Mesenchymal stem cell (in vitro differentiated cells and primary cell): ENCODE data around the gene WWOX.
A peak's percentile ranks its signal among the peaks of the same experiment; 100 is the strongest.

Experiments
- DNase-seq: peaks from one replicate; pipeline ENCODE4 v3.0.0-alpha.2; 2013
- H2AFZ ChIP-seq: one replicate; pipeline ENCODE4 v1.6.1; 2013; ENCODE audit warnings: low read depth, mild to moderate bottlenecking, control low read depth, inconsistent platforms, low read length, moderate library complexity
- H2AK5ac ChIP-seq: 2 replicates; pipeline ENCODE4 v1.6.1; 2013; ENCODE audit warnings: low read length, moderate library complexity, mild to moderate bottlenecking, inconsistent platforms; ENCODE audit not compliant: severe bottlenecking
- H2BK120ac ChIP-seq: one replicate; pipeline ENCODE4 v1.6.1; 2013; ENCODE audit warnings: low read depth, mild to moderate bottlenecking, inconsistent platforms, low read length, moderate library complexity
- H2BK12ac ChIP-seq, 2 experiments: one replicate each; pipeline ENCODE4 v1.6.1; 2013; ENCODE audit warnings: inconsistent platforms in 2 of 2, low read length in 2 of 2, mild to moderate bottlenecking in 2 of 2, moderate library complexity in 2 of 2, control low read depth in 1 of 2
- H2BK15ac ChIP-seq: one replicate; pipeline ENCODE4 v1.6.1; 2013; ENCODE audit warnings: mild to moderate bottlenecking, low read depth, inconsistent platforms; ENCODE audit not compliant: poor library complexity, severe bottlenecking
- H2BK5ac ChIP-seq: 2 replicates; pipeline ENCODE4 v1.6.1; 2013; ENCODE audit warnings: low read depth, mild to moderate bottlenecking, low read length, control low read depth, inconsistent platforms; ENCODE audit not compliant: poor library complexity, severe bottlenecking
- H3K14ac ChIP-seq, 2 experiments: one replicate each; pipeline ENCODE4 v1.6.1; 2013; ENCODE audit warnings: inconsistent platforms in 2 of 2, low read length in 2 of 2, control low read depth in 1 of 2, mild to moderate bottlenecking in 1 of 2, moderate library complexity in 1 of 2
- H3K18ac ChIP-seq, 2 experiments: one replicate each; pipeline ENCODE4 v1.6.1; 2013; ENCODE audit warnings: inconsistent platforms in 2 of 2, low read length in 2 of 2, control low read depth in 1 of 2, low read depth in 1 of 2, mild to moderate bottlenecking in 1 of 2
- H3K23ac ChIP-seq, 2 experiments: one replicate each; pipeline ENCODE4 v1.6.1; 2013; ENCODE audit warnings: inconsistent platforms in 2 of 2, low read length in 2 of 2, mild to moderate bottlenecking in 2 of 2, moderate library complexity in 2 of 2, control low read depth in 1 of 2
- H3K27ac ChIP-seq: 2 replicates; pipeline ENCODE4 v1.5.1; 2013; ENCODE audit warnings: mild to moderate bottlenecking, moderate library complexity, low read length, control low read depth, inconsistent platforms; ENCODE audit not compliant: poor library complexity, severe bottlenecking
- H3K27me3 ChIP-seq, 2 experiments: 2 replicates each; pipeline versions ENCODE4 v1.6.1 to v1.7.0; 2013; ENCODE audit warnings: low read length in 2 of 2, mild to moderate bottlenecking in 2 of 2, moderate library complexity in 2 of 2, control low read depth in 1 of 2, inconsistent platforms in 1 of 2; ENCODE audit not compliant: control insufficient read depth in 1 of 2, insufficient read depth in 1 of 2
- H3K36me3 ChIP-seq, 2 experiments: 2 replicates each; pipeline versions ENCODE4 v1.6.1 to v1.7.0; 2013; ENCODE audit warnings: low read length in 2 of 2, control low read depth in 1 of 2, inconsistent platforms in 1 of 2, low read depth in 1 of 2, mild to moderate bottlenecking in 1 of 2; ENCODE audit not compliant: insufficient read depth in 2 of 2, control insufficient read depth in 1 of 2
- H3K4ac ChIP-seq, 2 experiments: one replicate each; pipeline ENCODE4 v1.6.1; 2013; ENCODE audit warnings: inconsistent platforms in 2 of 2, low read length in 2 of 2, mild to moderate bottlenecking in 2 of 2, moderate library complexity in 2 of 2, control low read depth in 1 of 2, low read depth in 1 of 2
- H3K4me1 ChIP-seq: 2 replicates; pipeline ENCODE4 v1.6.1; 2013; ENCODE audit warnings: low read depth, low read length, control low read depth; ENCODE audit not compliant: control insufficient read depth, insufficient read depth
- H3K4me2 ChIP-seq: 2 replicates; pipeline ENCODE4 v1.6.1; 2013; ENCODE audit warnings: low read length, mild to moderate bottlenecking, inconsistent platforms; ENCODE audit not compliant: poor library complexity, severe bottlenecking
- H3K4me3 ChIP-seq, 2 experiments: 2 replicates each; pipeline versions ENCODE4 v1.5.1 to v1.7.0; 2013; ENCODE audit warnings: low read length in 2 of 2, mild to moderate bottlenecking in 2 of 2, control low read depth in 1 of 2, low read depth in 1 of 2; ENCODE audit not compliant: insufficient read depth in 1 of 2
- H3K79me1 ChIP-seq: replicated peaks from 2 replicates; pipeline ENCODE4 v1.6.1; 2013; ENCODE audit warnings: mild to moderate bottlenecking, control low read depth, low read length, inconsistent platforms; ENCODE audit not compliant: poor library complexity, severe bottlenecking
- H3K9ac ChIP-seq: 2 replicates; pipeline ENCODE4 v1.7.0; 2013; ENCODE audit warnings: mild to moderate bottlenecking, low read length, moderate library complexity
- H3K9me3 ChIP-seq: 2 replicates; pipeline ENCODE4 v1.7.0; 2013; ENCODE audit warnings: mild to moderate bottlenecking, low read length; ENCODE audit not compliant: control insufficient read depth
- H4K8ac ChIP-seq: one replicate; pipeline ENCODE4 v1.6.1; 2013; ENCODE audit warnings: inconsistent platforms, mild to moderate bottlenecking, low read length, moderate library complexity
- H4K91ac ChIP-seq: one replicate; pipeline ENCODE4 v1.6.1; 2013; ENCODE audit warnings: mild to moderate bottlenecking, low read length, inconsistent platforms
- WGBS: methylation state at CpG from one replicate; pipeline ENCODE4 v1.1.7; 2013; ENCODE audit warnings: mixed read lengths; 5-methylcytosine and 5-hydroxymethylcytosine counted together

WWOX gene

DNA sequence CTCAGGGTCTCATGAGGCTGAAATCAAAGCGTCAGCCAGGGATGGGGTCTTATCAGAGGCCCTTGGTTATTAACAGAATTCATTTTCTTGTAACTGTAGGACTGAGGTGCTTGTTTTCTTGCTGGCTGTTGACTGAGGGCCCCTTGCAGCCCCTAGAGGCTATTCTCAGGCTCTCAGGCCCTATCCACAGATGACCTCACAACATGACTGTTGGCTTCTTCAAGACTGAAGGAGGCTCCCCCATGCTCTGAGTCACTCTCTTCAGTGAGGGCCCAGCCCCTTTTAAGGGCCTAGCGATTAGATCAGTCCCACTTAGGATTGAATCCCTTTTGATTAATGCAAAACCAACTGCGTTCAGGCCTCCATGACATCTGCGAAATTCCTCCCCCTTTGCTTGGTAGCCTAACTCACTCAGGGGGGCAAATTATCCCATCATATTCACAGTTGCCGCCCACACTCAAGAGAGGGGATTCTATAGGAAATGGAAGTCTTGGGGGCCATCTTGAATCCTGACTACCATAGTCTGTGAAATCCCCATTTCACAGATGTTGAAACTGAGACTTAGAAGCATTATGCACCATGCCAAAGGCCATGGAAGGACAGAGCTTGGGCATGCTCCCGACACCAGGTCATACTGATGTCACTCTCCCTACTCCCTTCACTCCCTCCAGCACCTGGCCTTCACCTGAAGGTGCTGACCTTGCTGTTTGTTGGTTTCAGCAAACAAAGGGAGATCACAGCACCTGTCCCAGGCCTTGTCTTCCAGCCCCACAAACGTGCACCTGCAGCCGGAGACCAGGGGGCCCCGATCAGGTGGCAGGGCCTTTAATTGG lies 908.8 kb downstream of the WWOX start:
- H2AK5ac ChIP-seq, result no peak overlapping the region
- no peak overlapping the region for H4K8ac ChIP-seq
- no peaks in the 10 kb centered on the region for H3K79me1 ChIP-seq
- peak; percentile 46 for DNase-seq
- 86% methylated on average over 9 of the region's 9 CpGs for WGBS
- H3K9ac ChIP-seq, result no peak overlapping the region
- no peak overlapping the region for H3K14ac ChIP-seq
- H3K18ac ChIP-seq, result no peak overlapping the region
- H4K91ac ChIP-seq, result no peak overlapping the region
- no peak overlapping the region for H2AFZ ChIP-seq
- no peaks in the 10 kb centered on the region for H3K27me3 ChIP-seq
- no peak overlapping the region for H2BK15ac ChIP-seq
- H2BK5ac ChIP-seq, result no peak overlapping the region
- no peak overlapping the region for H2BK120ac ChIP-seq
- H3K23ac ChIP-seq, result no peak overlapping the region
- no peaks in the 10 kb centered on the region for H3K4me1 ChIP-seq
- H2BK12ac ChIP-seq, result no peak overlapping the region
- H3K9me3 ChIP-seq, result no peaks in the 10 kb centered on the region
- no peak overlapping the region for H3K4me2 ChIP-seq
- no peak overlapping the region for H3K4me3 ChIP-seq
- no peak overlapping the region for H3K27ac ChIP-seq
- H3K4ac ChIP-seq, result no peak overlapping the region
- no peaks in the 10 kb centered on the region for H3K36me3 ChIP-seq

DNA sequence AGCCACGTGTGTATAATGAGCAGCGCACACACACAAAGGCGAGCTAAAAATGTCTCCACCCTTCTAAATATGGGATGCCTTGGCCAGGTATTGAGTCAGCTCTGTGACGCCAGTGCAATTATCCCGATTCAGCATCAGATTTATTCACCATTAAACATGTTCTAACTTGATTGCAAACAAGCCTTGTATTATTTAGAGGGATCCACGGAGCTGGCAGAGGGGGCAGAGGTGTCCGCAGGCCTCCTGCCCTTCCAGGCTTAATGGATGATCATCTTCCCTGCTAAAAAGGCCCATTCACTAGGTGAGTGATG lies 909.4 kb downstream of the WWOX start:
- Histone ChIP-seq H3K9me3 (no peaks in the 10 kb centered on the region), H3K27ac (no peak overlapping the region), H3K36me3 (no peaks in the 10 kb centered on the region), H4K8ac (no peak overlapping the region), H3K79me1 (no peaks in the 10 kb centered on the region), H3K4me2 (no peak overlapping the region), H3K18ac (no peak overlapping the region), H3K4me1 (no peaks in the 10 kb centered on the region), H3K4ac (no peak overlapping the region), H2AFZ (no peak overlapping the region), H3K14ac (no peak overlapping the region), H3K4me3 (no peak overlapping the region), H3K23ac (no peak overlapping the region), H2BK12ac (no peak overlapping the region), H3K27me3 (no peaks in the 10 kb centered on the region), H2BK15ac (no peak overlapping the region), H2BK120ac (no peak overlapping the region), H3K9ac (no peak overlapping the region), H2BK5ac (no peak overlapping the region), H2AK5ac (no peak overlapping the region), H4K91ac (no peak overlapping the region)
- WGBS, result 92% methylated on average over 7 of the region's 7 CpGs
- no peak for DNase-seq

DNA sequence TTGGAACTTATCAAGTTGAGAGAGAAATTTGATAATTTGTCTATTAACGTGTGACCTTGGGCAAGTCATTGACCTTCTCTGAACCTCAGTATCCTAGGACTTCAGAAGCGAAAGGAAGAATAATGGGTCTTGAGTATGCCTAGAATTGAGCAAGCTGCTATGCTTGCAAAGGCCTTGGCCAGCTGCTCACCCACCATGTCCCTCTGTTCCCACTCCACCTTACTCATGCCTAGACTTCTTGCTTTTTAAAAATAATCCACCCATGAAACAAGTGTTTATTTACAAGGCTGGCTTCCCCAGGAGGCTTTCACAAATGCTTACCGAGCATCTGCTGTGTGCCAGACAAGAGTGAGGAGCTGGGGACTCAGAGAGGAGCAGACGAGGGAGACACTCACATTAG lies 910.4 kb downstream of the WWOX start:
- no peak overlapping the region for H2BK120ac ChIP-seq
- WGBS, result 88% methylated on average over 4 of the region's 4 CpGs

DNA sequence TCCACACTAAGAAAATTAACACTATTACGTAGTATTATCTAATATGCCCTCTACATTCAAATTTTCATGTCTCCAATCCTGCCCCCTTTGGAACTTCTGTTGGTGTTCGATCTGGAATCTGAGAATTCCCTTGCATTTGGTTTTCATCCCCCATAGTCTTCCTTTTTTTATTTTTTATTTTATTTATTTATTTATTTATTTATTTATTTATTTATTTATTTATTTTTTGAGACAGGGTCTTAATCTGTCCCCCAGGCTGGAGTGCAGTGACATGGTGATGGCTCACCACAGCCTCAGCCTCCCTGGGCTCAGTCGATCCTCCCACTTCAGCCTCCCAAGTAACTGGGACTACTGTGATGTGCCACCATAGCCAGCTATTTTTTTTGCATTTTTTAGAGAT lies 911.8 kb downstream of the WWOX start:
- Histone ChIP-seq H2BK120ac (no peak overlapping the region), H2BK12ac (no peak overlapping the region), H3K9me3 (no peaks in the 10 kb centered on the region), H2AFZ (no peak overlapping the region), H4K8ac (no peak overlapping the region), H3K18ac (no peak overlapping the region), H3K23ac (no peak overlapping the region), H3K4me1 (no peaks in the 10 kb centered on the region), H2BK5ac (no peak overlapping the region), H3K36me3 (no peaks in the 10 kb centered on the region), H3K4ac (no peak overlapping the region), H3K14ac (no peak overlapping the region), H3K9ac (no peak overlapping the region), H2BK15ac (no peak overlapping the region), H3K4me2 (no peak overlapping the region), H3K79me1 (no peaks in the 10 kb centered on the region), H3K27me3 (no peaks in the 10 kb centered on the region), H3K4me3 (no peak overlapping the region), H4K91ac (no peak overlapping the region), H2AK5ac (no peak overlapping the region), H3K27ac (no peak overlapping the region)
- DNase-seq, result no peak
- WGBS, result 91% methylated on average over 3 of the region's 3 CpGs

More for the DNA sequence above, 910.4 kb downstream of the WWOX start:
- Histone ChIP-seq H3K36me3 (no peaks in the 10 kb centered on the region), H3K27me3 (no peaks in the 10 kb centered on the region), H3K4ac (no peak overlapping the region), H3K4me2 (no peak overlapping the region), H3K23ac (no peak overlapping the region), H3K4me1 (no peaks in the 10 kb centered on the region), H3K9ac (no peak overlapping the region), H4K8ac (no peak overlapping the region), H2BK12ac (no peak overlapping the region), H3K4me3 (no peak overlapping the region), H3K79me1 (no peaks in the 10 kb centered on the region), H4K91ac (no peak overlapping the region), H3K14ac (no peak overlapping the region), H3K27ac (no peak overlapping the region), H3K9me3 (no peaks in the 10 kb centered on the region), H2AFZ (no peak overlapping the region), H2BK15ac (no peak overlapping the region), H2AK5ac (no peak overlapping the region), H3K18ac (no peak overlapping the region), H2BK5ac (no peak overlapping the region)
- no peak for DNase-seq
